GM19455 (cell line): ENCODE results near the gene HSPA1B.
"Not testable (repeated sequence)": the region's sequence is repeated elsewhere in the genome, so short reads cannot be mapped to it uniquely, and the experiment has no call there.

Experiments
- ATAC-seq: cut with Tn5 transposase; IDR thresholded peaks from one replicate; pipeline ENCODE4 v1.9.1; 2021; ENCODE audit not compliant: unreplicated experiment

The HSPA1B gene

DNA sequence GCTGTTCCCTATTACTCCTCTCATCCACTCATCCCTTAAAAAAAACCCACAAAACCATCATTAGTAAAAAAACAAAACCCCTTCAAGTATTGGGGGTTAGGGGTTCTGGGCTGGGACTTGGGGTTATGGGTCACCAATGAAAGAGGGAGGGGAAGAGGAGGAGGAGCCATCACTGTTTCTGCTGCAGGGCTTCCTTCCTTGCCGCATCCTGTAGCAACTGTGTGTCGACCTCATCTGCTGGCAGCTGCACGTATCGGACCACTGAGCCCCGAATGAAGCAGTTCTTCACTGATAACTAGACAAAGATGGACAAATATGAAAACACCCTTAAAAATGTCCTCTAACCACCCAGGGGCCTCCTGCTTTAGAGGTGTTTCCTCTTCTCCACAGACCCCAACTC, 29.9 kb upstream of the HSPA1B start:
- no peak for ATAC-seq

DNA sequence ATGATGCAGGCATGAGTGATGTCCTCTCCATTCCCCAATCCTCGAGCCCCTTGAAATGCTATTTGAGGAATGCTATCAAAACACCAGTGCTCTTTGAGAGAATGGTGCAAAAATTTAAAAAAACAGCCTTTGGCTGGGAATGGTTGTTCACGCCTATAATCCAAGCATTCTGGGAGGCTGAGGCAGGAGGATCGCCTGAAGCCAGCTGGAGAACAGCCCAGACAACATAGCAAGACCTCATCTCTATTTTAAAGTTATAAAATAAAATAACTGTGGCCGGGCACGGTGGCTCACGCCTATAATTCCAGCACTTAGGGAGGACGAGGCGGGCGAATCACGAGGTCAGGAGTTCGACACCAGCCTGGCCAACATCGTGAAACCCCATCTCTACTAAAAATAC, 27.8 kb upstream of the HSPA1B start:
- no peak for ATAC-seq

- not testable (repeated sequence) for ATAC-seq
Observed at GRCh38 chr6:31801031-31801927, 26.3 kb upstream of the HSPA1B start.

GRCh38 chr6:31805939-31806469, 21.5 kb upstream of the HSPA1B start:
- ATAC-seq = no peak

DNA sequence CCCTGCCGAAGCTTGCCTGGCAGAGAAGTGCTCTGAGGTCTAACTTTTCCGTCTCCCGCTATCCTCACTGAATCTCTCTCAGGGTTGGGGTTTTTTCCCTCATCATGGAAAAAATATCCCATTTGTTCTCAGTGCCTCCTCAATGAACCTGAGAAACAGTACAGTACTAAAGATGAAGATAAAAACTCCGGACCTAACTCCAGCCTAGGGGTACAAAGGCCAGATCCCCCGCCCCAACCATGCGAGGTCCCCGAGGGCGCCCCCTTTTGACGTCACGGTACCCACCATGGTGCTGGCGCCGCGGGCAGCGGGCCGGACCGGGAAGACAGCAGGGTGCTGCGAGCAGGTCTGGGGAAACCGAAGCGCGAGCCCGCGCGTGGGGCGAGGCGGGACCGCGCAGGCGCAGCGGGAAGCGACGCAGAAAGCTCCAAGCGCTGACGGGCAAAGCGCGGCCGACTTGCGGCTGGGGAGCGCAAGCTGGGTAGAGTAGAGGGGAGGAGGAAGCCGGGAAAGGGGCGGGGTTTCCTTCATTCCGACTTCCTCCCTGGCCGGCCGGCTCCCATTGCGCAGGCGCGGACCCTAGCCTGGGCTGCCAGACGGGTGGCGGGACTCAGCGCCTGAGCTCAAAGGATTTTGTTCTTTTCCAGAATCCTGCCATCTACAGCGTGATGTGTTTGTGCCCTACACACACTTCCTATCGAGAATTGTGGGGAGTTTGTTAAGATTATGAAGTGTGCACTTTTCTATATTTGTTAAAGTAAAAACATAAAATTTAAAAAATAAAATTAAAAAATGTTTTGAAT, 20.9 kb upstream of the HSPA1B start, which contains the start of gene LSM2:
Gene LSM2, minus strand, starts transcription at position 497 of the 803 bp plus-strand sequence. Its CDS starts 209 bp downstream, at position 288.
- peak; percentile 77 for ATAC-seq

DNA sequence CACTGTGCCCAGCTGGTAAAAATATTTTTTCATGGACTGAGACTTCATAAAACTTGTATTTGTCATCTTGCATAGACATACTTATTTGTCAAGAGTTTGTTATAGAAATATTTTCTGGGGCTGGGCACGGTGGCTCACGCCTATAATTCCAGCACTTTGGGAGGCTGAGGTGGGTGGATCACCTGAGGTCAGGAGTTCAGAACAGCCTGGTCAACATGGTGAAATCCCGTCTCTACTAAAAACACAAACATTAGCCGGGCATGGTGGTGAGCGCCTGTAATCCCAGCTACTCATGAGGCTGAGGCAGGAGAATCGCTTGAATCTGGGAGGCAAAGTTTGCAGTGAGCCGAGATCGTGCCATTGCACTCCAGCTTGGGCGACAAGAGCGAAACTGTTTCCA, 18.9 kb upstream of the HSPA1B start:
- ATAC-seq = not testable (repeated sequence)

DNA sequence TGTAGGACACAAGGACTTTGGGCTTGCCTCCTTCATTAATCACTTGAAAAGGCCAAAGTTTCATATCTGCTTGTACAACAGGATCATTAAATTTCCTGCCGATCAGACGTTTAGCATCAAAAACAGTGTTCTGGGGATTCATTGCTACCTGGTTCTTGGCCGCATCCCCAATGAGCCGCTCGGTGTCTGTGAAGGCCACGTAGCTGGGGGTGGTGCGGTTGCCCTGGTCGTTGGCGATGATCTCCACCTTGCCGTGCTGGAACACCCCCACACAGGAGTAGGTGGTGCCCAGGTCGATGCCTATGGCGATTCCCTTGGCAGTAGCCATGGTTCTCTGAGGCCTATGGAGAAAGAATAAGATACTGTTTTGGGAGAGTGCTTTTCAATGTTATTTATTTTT, 15.9 kb upstream of the HSPA1B start:
- ATAC-seq = no peak

- ATAC-seq = no peak
Observed at GRCh38 chr6:31813465-31813849, 14.1 kb upstream of the HSPA1B start.

DNA sequence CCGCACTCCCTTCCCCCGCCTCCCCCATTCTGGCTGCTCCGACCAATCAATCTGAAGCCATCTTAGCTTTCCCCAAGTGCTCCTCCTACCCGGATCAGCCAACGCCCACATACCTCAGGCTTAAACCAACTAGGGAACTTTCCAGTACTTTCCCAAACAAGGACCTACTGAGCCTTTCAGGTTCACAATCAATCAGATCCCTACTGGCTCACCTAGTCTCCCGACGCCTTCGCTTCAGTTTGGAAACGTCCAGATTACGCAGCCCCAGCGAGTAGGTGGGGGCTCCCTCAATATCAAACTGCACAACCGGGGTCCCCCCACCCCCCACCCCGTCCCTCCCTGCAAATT, 12.9 kb upstream of the HSPA1B start:
- no peak for ATAC-seq

DNA sequence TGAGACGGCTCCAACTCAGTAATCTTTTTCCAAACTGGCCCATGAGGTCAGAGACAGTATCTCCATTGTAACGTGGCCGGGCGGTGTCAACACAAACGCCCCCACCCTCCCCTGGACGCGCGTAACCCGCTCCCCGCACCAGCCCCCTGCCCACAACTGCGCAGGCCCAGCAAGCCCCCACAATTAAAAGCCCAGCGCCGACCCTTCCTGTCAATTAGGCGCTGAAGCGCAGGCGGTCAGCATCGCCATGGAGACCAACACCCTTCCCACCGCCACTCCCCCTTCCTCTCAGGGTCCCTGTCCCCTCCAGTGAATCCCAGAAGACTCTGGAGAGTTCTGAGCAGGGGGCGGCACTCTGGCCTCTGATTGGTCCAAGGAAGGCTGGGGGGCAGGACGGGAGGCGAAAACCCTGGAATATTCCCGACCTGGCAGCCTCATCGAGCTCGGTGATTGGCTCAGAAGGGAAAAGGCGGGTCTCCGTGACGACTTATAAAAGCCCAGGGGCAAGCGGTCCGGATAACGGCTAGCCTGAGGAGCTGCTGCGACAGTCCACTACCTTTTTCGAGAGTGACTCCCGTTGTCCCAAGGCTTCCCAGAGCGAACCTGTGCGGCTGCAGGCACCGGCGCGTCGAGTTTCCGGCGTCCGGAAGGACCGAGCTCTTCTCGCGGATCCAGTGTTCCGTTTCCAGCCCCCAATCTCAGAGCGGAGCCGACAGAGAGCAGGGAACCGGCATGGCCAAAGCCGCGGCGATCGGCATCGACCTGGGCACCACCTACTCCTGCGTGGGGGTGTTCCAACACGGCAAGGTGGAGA, 12.3 kb upstream of the HSPA1B start, which contains the start of the genes HSPA1A and HSPA1L:
Gene HSPA1A, plus strand, starts transcription at position 519 of the 814 bp plus-strand sequence. Its CDS starts 214 bp downstream, at position 733.
Gene HSPA1L, minus strand, starts transcription at position 259 of the 814 bp plus-strand sequence. CDS start 3,311 bp downstream, outside the sequence.
- no peak for ATAC-seq

- not testable (repeated sequence) for ATAC-seq
Observed at GRCh38 chr6:31817133-31817928, 10.2 kb upstream of the HSPA1B start.

- ATAC-seq = not testable (repeated sequence)
Observed at GRCh38 chr6:31817929-31818511, 9.5 kb upstream of the HSPA1B start.

GRCh38 chr6:31819871-31820299, 7.7 kb upstream of the HSPA1B start:
- no peak for ATAC-seq

GRCh38 chr6:31820399-31820798, 7.1 kb upstream of the HSPA1B start:
- not testable (repeated sequence) for ATAC-seq

DNA sequence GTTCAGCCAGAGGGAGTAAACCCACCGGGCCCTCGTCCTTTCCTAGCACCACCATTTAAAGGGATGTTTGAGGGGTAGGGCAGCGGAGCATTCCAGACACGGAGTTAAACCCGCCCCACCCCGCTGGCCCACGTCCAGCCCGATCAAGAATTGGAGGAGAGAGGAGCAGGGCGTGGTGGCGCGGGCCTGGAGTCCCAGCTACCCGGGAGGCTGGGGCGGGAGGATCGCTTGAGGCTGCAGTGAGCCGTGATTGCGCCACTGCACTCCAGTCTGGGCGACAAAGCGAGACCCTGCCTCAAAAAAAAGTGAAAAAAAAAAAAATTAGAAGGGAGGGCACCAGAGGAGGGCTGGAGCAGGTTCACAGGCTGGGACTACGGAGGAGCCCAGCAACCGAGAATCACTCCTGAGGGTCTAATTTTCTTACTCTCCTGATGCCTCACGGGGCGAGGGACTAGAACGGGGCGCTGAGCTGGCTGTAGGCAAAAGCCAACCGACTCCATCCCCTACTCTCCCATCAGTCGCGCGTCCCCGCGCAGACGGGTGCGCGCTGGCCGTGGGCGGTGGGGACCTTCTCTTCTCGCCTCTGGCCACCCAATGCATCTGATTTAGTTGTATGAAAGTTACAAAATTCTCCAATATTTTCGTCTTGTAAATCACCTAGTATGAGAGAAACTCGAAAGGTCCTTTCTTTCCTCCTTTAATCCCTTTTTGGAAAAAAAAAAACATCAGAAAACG, 6.1 kb upstream of the HSPA1B start:
- ATAC-seq = peak; percentile 57

DNA sequence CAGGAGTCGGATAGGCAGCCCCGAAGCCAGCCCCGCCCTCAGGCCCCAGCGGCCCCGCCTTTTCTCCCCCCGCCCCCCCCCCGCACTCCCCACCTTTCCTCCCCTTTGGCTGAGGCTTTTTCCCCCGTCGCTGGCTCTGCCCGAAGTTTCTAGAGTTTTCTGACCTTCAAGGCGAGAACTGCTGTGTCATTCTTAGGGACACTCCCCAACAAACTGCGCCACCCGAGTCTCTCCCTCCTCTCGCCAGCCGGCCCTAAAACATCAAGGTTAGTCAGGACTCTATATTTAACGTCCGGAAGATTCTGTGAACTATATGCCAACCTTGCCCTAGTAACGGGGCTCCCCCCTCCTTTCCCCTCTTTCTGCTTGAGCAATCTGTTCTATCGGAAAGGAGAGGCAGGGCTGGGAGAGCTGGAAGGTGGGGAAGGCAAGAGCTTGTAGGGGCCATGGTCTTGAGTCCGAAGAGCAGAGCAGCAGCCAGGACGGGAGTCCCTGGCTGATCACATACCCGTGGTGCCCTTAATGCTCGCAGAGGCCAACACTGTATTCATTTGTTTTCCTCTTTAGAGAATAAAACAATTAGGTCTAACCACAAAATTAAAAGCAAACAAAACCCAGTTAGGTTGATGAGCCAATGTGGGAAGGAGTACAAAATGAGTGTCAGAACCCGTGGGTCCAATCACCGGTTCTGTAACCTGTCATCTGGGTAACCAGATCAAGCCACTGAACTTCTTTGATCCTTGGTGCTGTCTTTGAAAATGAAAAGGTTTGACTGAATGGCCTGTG, 5.3 kb upstream of the HSPA1B start:
- ATAC-seq = peak; percentile 31

- not testable (repeated sequence) for ATAC-seq
Observed at GRCh38 chr6:31823592-31824196, 3.8 kb upstream of the HSPA1B start.
